Sigmoid colon (tissue), 7 donors: ENCODE results near the gene DCDC1. TPM values are rescaled to one million over a fixed set of nuclear protein-coding genes. Genes with fewer than 3 reads are reported as not detected.

Experiments
- DNase-seq: peaks from one replicate; pipeline ENCODE4 v3.0.0-alpha.2; 2019
- H3K27ac ChIP-seq, 4 donors: fragments of 200-600 bp; sonication (generic); one replicate each; pipeline ENCODE4 v1.5.1; 2016 to 2019; ENCODE audit warnings: mild to moderate bottlenecking in 1 of 4
- H3K27me3 ChIP-seq, 3 donors: fragments of 200-600 bp; sonication (generic); one replicate each; pipeline ENCODE4 v1.5.1; 2019; ENCODE audit warnings: mild to moderate bottlenecking in 1 of 3
- H3K36me3 ChIP-seq, 4 donors: fragments of 200-600 bp; sonication (generic); one replicate each; pipeline ENCODE4 v1.5.1; 2016 to 2019
- H3K4me1 ChIP-seq, 4 donors: fragments of 200-600 bp; sonication (generic); one replicate each; pipeline ENCODE4 v1.5.1; 2017 to 2019
- H3K4me3 ChIP-seq, 4 donors: fragments of 200-600 bp; sonication (generic); one replicate each; pipeline ENCODE4 v1.5.1; 2017 to 2019; ENCODE audit warnings: mild to moderate bottlenecking in 2 of 4, moderate library complexity in 1 of 4
- H3K9me3 ChIP-seq, 4 donors: fragments of 200-600 bp in 3 of 4; sonication (generic) in 3 of 4; one replicate each; pipeline versions ENCODE4 v1.5.1 to v1.6.1; 2013 to 2019
- EP300 ChIP-seq, 4 donors: sonication (generic); formaldehyde crosslinking; IDR thresholded peaks; one replicate each; pipeline ENCODE4 v1.6.1; 2017; ENCODE audit warnings: antibody characterized with exemption in 4 of 4
- POLR2A ChIP-seq, 2 donors: fragments of 450-650 bp; IDR thresholded peaks; one replicate each; pipeline ENCODE4 v1.6.1; 2016; ENCODE audit warnings: antibody characterized with exemption in 2 of 2, mild to moderate bottlenecking in 2 of 2, moderate library complexity in 2 of 2
- POLR2AphosphoS5 ChIP-seq, 4 donors: sonication (generic); formaldehyde crosslinking; IDR thresholded peaks; one replicate each; pipeline ENCODE4 v1.6.1; 2017; ENCODE audit warnings: antibody characterized with exemption in 4 of 4
- WGBS, 2 donors: extraction: QIAGEN DNeasy Blood & Tissue Kit; methylation state at CpG; one replicate each; pipeline ENCODE4 v1.1.7; 2013; 5-methylcytosine and 5-hydroxymethylcytosine counted together
- intact Hi-C: fragments of 100-400 bp; cut with DNase I; formaldehyde crosslinking; loops from one replicate; pipeline ENCODE4 v1.15.1; 2023
- polyA plus RNA-seq, 3 donors: library from polyadenylated mRNA; stranded (reverse); fragments of 200-250 nt; gene quantifications; one replicate each; pipeline ENCODE4 v1.2.3, GENCODE V29; 2013
- total RNA-seq, 4 donors: library from RNA; depleted of rRNA; stranded (reverse); fragments of >200 nt; gene quantifications; one replicate each; pipeline ENCODE4 v1.1.0, GENCODE V29; 2016
- TF ChIP-seq, protein P1 (sequence below), 4 experiments: fragments of 450-650 bp in 3 of 4; fragments of 200-600 bp in 1 of 4; IDR thresholded peaks; one replicate each; pipeline ENCODE4 v1.5.1; 2016 to 2019; ENCODE audit warnings: antibody characterized with exemption in 4 of 4, mild to moderate bottlenecking in 3 of 4, moderate library complexity in 2 of 4
- donor health status: healthy with polysubstance abuse.
- donor health status: Bipolar disorder and iron deficiency.
- donor health status: healthy.

The DCDC1 gene
- total and polyA plus RNA-seq, 7 donors, result 0.06 to 1.1 (median 0.30) TPM; not detected in 3

DNA sequence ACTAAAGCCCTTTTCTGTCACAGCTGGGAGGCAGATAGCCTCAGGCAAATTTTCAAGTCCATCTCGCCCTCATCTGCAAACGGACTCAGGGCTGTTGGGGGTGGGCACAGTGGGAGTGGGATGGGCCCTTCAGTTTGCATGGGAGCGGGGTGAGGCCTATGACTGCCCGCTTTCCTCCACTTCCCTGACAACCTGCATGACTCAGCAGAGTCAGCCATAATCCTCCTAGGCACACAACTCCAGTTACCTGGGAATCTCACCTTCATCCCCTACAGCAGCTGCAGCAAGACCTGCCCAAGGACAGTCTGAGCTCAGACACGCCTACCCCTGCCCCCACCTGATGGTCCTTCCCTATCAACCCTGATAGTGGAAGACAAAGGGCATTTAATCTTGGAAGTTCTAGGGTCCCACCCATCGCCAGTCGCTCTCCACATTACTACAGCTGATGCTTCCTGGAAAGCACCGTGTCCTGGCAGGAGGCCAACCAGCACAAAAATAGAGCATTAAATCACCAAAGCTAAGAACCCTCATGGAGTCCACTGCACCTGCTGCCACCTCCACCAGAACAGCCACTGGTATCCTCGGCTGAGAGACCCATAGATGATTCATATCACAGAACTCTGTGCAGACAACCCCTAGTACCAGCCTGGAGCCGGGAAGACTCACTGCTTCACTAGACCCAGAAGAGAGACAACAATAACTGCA is 319.3 kb downstream of the DCDC1 start:
- Histone ChIP-seq H3K27ac (no peak overlapping the region), H3K36me3 (no peaks in the 10 kb centered on the region), H3K27me3 (no peaks in the 10 kb centered on the region), H3K4me1 (no peaks in the 10 kb centered on the region), H3K9me3 (peaks cover 0 to 2% (median 0%) of the 10 kb centered on the region in 4 donors), H3K4me3 (no peak overlapping the region)
- TF ChIP-seq POLR2AphosphoS5 (IDR thresholded peaks at IDR 0.05) (no peak), POLR2A (IDR thresholded peaks at IDR 0.05) (no peak), EP300 (IDR thresholded peaks at IDR 0.05) (no peak)
- TF ChIP-seq, protein P1, sequence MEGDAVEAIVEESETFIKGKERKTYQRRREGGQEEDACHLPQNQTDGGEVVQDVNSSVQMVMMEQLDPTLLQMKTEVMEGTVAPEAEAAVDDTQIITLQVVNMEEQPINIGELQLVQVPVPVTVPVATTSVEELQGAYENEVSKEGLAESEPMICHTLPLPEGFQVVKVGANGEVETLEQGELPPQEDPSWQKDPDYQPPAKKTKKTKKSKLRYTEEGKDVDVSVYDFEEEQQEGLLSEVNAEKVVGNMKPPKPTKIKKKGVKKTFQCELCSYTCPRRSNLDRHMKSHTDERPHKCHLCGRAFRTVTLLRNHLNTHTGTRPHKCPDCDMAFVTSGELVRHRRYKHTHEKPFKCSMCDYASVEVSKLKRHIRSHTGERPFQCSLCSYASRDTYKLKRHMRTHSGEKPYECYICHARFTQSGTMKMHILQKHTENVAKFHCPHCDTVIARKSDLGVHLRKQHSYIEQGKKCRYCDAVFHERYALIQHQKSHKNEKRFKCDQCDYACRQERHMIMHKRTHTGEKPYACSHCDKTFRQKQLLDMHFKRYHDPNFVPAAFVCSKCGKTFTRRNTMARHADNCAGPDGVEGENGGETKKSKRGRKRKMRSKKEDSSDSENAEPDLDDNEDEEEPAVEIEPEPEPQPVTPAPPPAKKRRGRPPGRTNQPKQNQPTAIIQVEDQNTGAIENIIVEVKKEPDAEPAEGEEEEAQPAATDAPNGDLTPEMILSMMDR (IDR thresholded peaks at IDR 0.05), result no peak
- DNase-seq, result no peak
- WGBS, 2 donors, result 23 to 60% methylated on average over 10 of the region's 10 CpGs
- intact Hi-C loops, result no loop called here

DNA sequence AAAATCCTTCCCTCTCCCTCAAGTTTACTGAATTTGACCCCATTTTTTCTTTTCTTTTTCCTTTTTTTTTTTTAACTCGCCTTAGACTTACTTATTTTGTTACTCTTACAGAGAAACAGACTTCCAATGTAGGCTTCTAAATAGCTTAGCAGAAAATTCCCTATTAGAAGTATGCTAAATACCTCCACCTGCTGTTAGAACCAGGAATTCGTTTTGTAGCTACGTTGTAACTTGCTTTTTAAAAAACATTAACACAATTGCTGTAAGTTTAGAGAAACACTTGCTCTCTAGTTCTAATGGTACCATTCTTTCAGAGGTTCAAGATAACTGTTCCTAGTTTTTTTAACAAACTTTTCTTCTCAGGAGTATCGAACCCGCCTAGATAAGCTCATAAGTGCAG is 324.2 kb downstream of the DCDC1 start:
- Histone ChIP-seq H3K36me3 (no peaks in the 10 kb centered on the region), H3K27ac (no peak overlapping the region), H3K4me3 (no peak overlapping the region), H3K27me3 (no peaks in the 10 kb centered on the region), H3K4me1 (no peaks in the 10 kb centered on the region), H3K9me3 (no peaks in the 10 kb centered on the region)
- WGBS, 2 donors, result 37 to 41% methylated on average over 5 of the region's 5 CpGs
- TF ChIP-seq EP300 (IDR thresholded peaks at IDR 0.05) (no peak), POLR2AphosphoS5 (IDR thresholded peaks at IDR 0.05) (no peak), POLR2A (IDR thresholded peaks at IDR 0.05) (no peak)
- TF ChIP-seq, protein P1 (IDR thresholded peaks at IDR 0.05), result no peak
- DNase-seq, result no peak
- intact Hi-C loops, result no loop called here

DNA sequence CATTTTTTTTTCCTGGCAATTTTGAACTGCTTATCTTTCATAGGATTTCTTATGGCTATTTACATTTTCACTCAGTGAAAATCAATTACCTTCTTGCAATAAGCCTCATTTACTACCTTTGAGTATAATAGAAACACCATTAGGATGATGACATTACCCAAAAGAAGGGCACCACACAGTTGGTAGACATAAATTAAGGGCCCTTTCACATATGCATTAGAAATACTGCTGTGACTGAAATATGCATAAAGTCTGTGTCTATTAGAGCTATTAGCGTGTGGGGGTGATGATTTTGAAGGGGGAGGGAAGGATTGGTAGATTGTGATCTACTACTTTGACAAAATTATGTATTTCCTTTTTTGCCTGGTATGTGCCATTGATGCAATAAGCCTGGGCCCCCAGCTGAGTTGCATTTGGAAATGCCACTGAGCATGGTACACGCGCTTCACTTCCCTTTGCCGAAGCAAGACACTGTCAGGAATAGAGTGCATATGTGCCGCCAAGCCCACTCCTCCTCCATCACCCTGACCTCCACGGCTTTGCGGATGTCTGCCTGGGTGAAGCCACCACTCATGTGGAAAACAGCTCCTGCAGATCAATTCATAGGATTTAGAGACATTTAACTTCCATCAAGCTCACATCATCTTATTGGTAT is 339.3 kb downstream of the DCDC1 start:
- H3K4me3 ChIP-seq, result no peak overlapping the region
- no peaks in the 10 kb centered on the region for H3K27me3 ChIP-seq
- 86% methylated on average over 7 of the region's 7 CpGs for WGBS, 2 donors
- H3K4me1 ChIP-seq, result no peaks in the 10 kb centered on the region
- no peak for DNase-seq
- H3K9me3 ChIP-seq, result no peaks in the 10 kb centered on the region
- intact Hi-C loops, result no loop called here
- no peak overlapping the region for H3K27ac ChIP-seq
- no peaks in the 10 kb centered on the region for H3K36me3 ChIP-seq
- TF ChIP-seq POLR2A (IDR thresholded peaks at IDR 0.05) (no peak), POLR2AphosphoS5 (IDR thresholded peaks at IDR 0.05) (no peak), EP300 (IDR thresholded peaks at IDR 0.05) (no peak)
- TF ChIP-seq, protein P1 (IDR thresholded peaks at IDR 0.05), result no peak

DNA sequence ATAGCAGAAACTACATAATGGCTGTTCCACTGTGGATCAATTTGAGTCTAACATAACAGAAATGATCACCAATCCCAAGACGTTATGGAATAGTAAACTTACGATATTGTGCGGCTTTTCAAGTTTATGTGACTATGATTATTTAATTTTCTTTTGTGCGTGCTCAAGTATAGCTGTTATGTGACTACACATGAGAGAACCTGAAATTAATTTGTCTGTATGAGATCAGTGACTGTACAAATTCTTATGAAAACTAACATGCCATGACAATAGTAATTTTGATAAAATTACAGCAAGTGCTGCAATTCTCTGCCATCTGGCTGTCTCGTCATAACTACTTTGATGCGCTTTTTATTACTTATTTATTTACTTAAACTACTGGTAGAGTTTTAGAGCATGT is 343.2 kb downstream of the DCDC1 start:
- Histone ChIP-seq H3K36me3 (no peaks in the 10 kb centered on the region), H3K9me3 (no peaks in the 10 kb centered on the region), H3K27ac (no peak overlapping the region), H3K4me1 (no peaks in the 10 kb centered on the region), H3K4me3 (no peak overlapping the region), H3K27me3 (no peaks in the 10 kb centered on the region)
- WGBS, 2 donors, result 62 to 78% methylated on average over 6 of the region's 6 CpGs
- no peak for DNase-seq
- intact Hi-C loops, result no loop called here
- TF ChIP-seq EP300 (IDR thresholded peaks at IDR 0.05) (no peak), POLR2AphosphoS5 (IDR thresholded peaks at IDR 0.05) (no peak), POLR2A (IDR thresholded peaks at IDR 0.05) (no peak)
- TF ChIP-seq, protein P1 (IDR thresholded peaks at IDR 0.05), result no peak
